ENCODE data around the gene LTF. TPM values are rescaled to one million over a fixed set of nuclear protein-coding genes. Genes with fewer than 3 reads are reported as not detected.
A peak's percentile ranks its signal among the peaks of the same experiment; 100 is the strongest.

Gene LTF
- total RNA-seq, 1 donor from 2014 or later: under 0.01 TPM

GRCh38 chr3:46465196-46465520 is 453 bp upstream of the LTF start:
- DNase-seq (ENCODE audit: low read depth) (no peak), FAIRE-seq (no peak)
- TF ChIP-seq CTCF (IDR thresholded peaks at IDR 0.05; ENCODE audit: insufficient read depth, low read length, severe bottlenecking): no peak
- Histone ChIP-seq H3K27me3 (ENCODE audit: control insufficient read depth, insufficient read depth, low read length) (peaks cover 22% of the 10 kb centered on the region), H3K4me3 (ENCODE audit: low read depth, low read length) (no peak overlapping the region), H3K36me3 (ENCODE audit: control insufficient read depth, insufficient read depth, low read length) (no peaks in the 10 kb centered on the region)

DNA sequence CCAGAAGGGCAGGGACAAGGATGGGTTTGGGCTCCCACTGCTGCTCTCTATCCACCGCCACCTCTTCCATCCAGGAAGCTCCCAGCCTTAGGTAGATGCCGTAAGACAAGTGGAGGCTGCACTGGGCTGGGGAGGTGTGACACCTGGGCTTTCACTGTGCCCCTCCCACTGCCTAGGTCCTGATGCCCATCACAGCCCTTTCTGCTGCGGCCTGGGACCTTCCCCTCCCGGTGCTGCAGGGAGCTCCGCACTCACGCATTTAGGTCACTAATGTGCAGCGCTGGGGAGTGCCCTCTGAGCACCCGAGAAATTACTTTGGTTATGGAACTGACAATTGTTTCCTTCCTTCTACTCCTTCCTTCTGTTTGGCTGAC is 850 bp downstream of the LTF start:
- no peak for TF ChIP-seq CTCF (IDR thresholded peaks at IDR 0.05; ENCODE audit: insufficient read depth, low read length, severe bottlenecking)
- Histone ChIP-seq H3K36me3 (ENCODE audit: control insufficient read depth, insufficient read depth, low read length) (no peaks in the 10 kb centered on the region), H3K4me3 (ENCODE audit: low read depth, low read length) (no peak overlapping the region), H3K27me3 (ENCODE audit: control insufficient read depth, insufficient read depth, low read length) (peaks cover 22% of the 10 kb centered on the region)
- DNase-seq (ENCODE audit: low read depth) (no peak), FAIRE-seq (no peak)

- Histone ChIP-seq H3K4me3 (ENCODE audit: low read depth, low read length) (no peak overlapping the region), H3K27me3 (ENCODE audit: control insufficient read depth, insufficient read depth, low read length) (peaks cover 22% of the 10 kb centered on the region), H3K36me3 (ENCODE audit: control insufficient read depth, insufficient read depth, low read length) (no peaks in the 10 kb centered on the region)
- DNase-seq (ENCODE audit: low read depth) (no peak), FAIRE-seq (peak; percentile 32)
- no peak for TF ChIP-seq CTCF (IDR thresholded peaks at IDR 0.05; ENCODE audit: insufficient read depth, low read length, severe bottlenecking)
These were observed 1.4 kb downstream of the LTF start for GRCh38 chr3:46463120-46463867.

DNA sequence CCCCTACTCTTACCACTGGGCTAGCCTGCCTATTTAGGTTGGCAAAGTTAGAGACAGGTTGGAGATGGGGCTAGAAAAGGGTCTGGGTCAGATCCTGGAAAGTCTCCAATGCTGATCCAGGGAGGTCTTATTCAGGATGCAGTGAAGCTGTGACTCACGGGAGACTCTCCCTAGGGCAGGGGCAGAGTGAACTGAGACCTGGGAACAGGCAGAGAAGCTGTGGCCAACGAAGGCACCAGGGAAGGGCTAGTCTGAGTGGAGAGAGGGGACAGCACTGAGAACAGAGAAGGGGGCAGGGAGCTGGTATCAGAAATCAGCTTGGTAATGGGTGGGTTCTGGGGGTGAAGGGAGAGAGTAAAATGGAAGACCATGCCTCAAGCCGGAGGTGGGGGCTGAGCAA is 2.2 kb downstream of the LTF start:
- no peak for DNase-seq (ENCODE audit: low read depth)

GRCh38 chr3:46462111-46462510 is 2.6 kb downstream of the LTF start:
- no peak for TF ChIP-seq CTCF (IDR thresholded peaks at IDR 0.05; ENCODE audit: insufficient read depth, low read length, severe bottlenecking)
- H3K4me3 ChIP-seq (ENCODE audit: low read depth, low read length): no peak overlapping the region
- peaks cover 22% of the 10 kb centered on the region for H3K27me3 ChIP-seq (ENCODE audit: control insufficient read depth, insufficient read depth, low read length)
- peak; percentile 15 for DNase-seq (ENCODE audit: low read depth)
- peak; percentile 80 for FAIRE-seq
- no peaks in the 10 kb centered on the region for H3K36me3 ChIP-seq (ENCODE audit: control insufficient read depth, insufficient read depth, low read length)

More for the DNA sequence above, 2.2 kb downstream of the LTF start:
- no peak for FAIRE-seq
- TF ChIP-seq CTCF (IDR thresholded peaks at IDR 0.05; ENCODE audit: insufficient read depth, low read length, severe bottlenecking): no peak
- H3K36me3 ChIP-seq (ENCODE audit: control insufficient read depth, insufficient read depth, low read length): no peaks in the 10 kb centered on the region
- H3K27me3 ChIP-seq (ENCODE audit: control insufficient read depth, insufficient read depth, low read length): peaks cover 22% of the 10 kb centered on the region
- H3K4me3 ChIP-seq (ENCODE audit: low read depth, low read length): no peak overlapping the region

- DNase-seq (ENCODE audit: low read depth) (peak; percentile 43), FAIRE-seq (peak; percentile 7)
- no peak for TF ChIP-seq CTCF (IDR thresholded peaks at IDR 0.05; ENCODE audit: insufficient read depth, low read length, severe bottlenecking)
- Histone ChIP-seq H3K27me3 (ENCODE audit: control insufficient read depth, insufficient read depth, low read length) (peaks cover 19% of the 10 kb centered on the region), H3K36me3 (ENCODE audit: control insufficient read depth, insufficient read depth, low read length) (no peaks in the 10 kb centered on the region), H3K4me3 (ENCODE audit: low read depth, low read length) (no peak overlapping the region)
These were observed 4.7 kb downstream of the LTF start for GRCh38 chr3:46460051-46460450.

Data from bronchial epithelial cell (primary cell).